ENCODE measurements around the gene SLC35B3. TPM values are rescaled to one million over a fixed set of nuclear protein-coding genes. Genes with fewer than 3 reads are reported as not detected.
"Not testable (repeated sequence)": the region's sequence is repeated elsewhere in the genome, so short reads cannot be mapped to it uniquely, and the experiment has no call there.

SLC35B3 gene
- total RNA-seq, 1 donor from 2014 or later, result 19.2 TPM

- no peak overlapping the region for H3K27ac ChIP-seq
- H3K4me3 ChIP-seq, result no peak overlapping the region
- no peaks in the 10 kb centered on the region for H3K9me3 ChIP-seq
- H3K4me1 ChIP-seq, result no peaks in the 10 kb centered on the region
- no peaks in the 10 kb centered on the region for H3K27me3 ChIP-seq (ENCODE audit: low read depth)
- DNase-seq (no peak), ATAC-seq (no peak)
- intact Hi-C loops (cut with DNase I), result no loop called here
- TF ChIP-seq CTCF (IDR thresholded peaks at IDR 0.05), result no peak
- H3K36me3 ChIP-seq, result no peaks in the 10 kb centered on the region
Measured at GRCh38 chr6:8468552-8469356, 33.4 kb upstream of the SLC35B3 start.

DNA sequence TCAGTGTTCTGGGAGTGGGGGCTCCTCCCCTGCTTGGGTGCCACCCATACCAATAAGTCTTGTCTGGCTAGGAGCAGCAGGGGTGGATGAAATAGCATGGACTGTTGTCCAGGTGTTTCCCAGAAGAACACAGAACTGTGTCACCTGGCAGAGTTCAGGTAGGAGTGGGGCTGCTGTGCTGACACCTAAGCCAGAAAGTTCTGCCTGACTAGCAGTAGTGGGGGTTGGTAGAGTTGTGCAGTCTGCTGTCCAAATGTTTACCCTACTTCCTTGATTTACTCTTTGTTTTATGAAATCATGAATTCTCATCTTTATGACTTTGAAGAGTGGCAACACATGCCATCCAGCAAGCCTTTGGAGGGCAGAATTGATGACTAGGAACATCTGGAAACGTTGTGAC lies 27.3 kb upstream of the SLC35B3 start:
- H3K4me1 ChIP-seq, result no peaks in the 10 kb centered on the region
- no peak overlapping the region for H3K4me3 ChIP-seq
- no peaks in the 10 kb centered on the region for H3K36me3 ChIP-seq
- TF ChIP-seq CTCF (IDR thresholded peaks at IDR 0.05), result no peak
- H3K27ac ChIP-seq, result no peak overlapping the region
- no peak for DNase-seq
- ATAC-seq, result no peak
- H3K27me3 ChIP-seq (ENCODE audit: low read depth), result no peaks in the 10 kb centered on the region
- intact Hi-C loops (cut with DNase I), result no loop called here
- H3K9me3 ChIP-seq, result no peaks in the 10 kb centered on the region

GRCh38 chr6:8462169-8462568 lies 26.8 kb upstream of the SLC35B3 start:
- TF ChIP-seq CTCF (IDR thresholded peaks at IDR 0.05), result no peak
- DNase-seq (no peak), ATAC-seq (no peak)
- Histone ChIP-seq H3K27me3 (ENCODE audit: low read depth) (no peaks in the 10 kb centered on the region), H3K27ac (no peak overlapping the region), H3K4me1 (no peaks in the 10 kb centered on the region), H3K36me3 (no peaks in the 10 kb centered on the region), H3K4me3 (no peak overlapping the region), H3K9me3 (no peaks in the 10 kb centered on the region)
- intact Hi-C loops (cut with DNase I), result no loop called here

DNA sequence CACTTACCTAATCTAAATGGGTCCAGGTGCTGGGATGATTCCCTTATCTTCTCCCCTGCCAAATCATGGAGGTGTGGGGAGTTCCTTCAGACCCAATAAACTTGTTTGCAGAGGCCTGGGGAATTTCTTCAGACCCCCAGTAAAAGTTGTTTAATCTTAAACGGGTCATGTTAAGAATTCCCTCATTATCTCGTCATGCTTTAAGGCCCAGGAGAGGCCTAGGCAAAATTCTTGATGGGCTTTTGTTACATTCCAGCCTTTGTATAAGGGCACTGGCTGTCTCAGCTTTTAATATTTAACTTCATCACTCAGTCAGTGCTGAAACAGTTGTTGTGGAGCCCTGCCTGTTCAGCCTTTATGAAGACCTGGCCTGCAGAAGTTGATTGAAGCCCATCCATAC lies 11.0 kb upstream of the SLC35B3 start:
- no peaks in the 10 kb centered on the region for H3K9me3 ChIP-seq
- DNase-seq (no peak), ATAC-seq (no peak)
- H3K4me1 ChIP-seq, result no peaks in the 10 kb centered on the region
- no peak overlapping the region for H3K4me3 ChIP-seq
- no peaks in the 10 kb centered on the region for H3K27me3 ChIP-seq (ENCODE audit: low read depth)
- no peak overlapping the region for H3K27ac ChIP-seq
- H3K36me3 ChIP-seq, result no peaks in the 10 kb centered on the region
- TF ChIP-seq CTCF (IDR thresholded peaks at IDR 0.05), result no peak
- intact Hi-C loops (cut with DNase I), result no loop called here

GRCh38 chr6:8445930-8446329 lies 10.6 kb upstream of the SLC35B3 start:
- DNase-seq; H3K27ac ChIP-seq; ATAC-seq; H3K36me3 ChIP-seq; H3K27me3 ChIP-seq (ENCODE audit: low read depth); intact Hi-C loops (cut with DNase I); H3K4me1 ChIP-seq; H3K9me3 ChIP-seq; H3K4me3 ChIP-seq: not testable (repeated sequence)

DNA sequence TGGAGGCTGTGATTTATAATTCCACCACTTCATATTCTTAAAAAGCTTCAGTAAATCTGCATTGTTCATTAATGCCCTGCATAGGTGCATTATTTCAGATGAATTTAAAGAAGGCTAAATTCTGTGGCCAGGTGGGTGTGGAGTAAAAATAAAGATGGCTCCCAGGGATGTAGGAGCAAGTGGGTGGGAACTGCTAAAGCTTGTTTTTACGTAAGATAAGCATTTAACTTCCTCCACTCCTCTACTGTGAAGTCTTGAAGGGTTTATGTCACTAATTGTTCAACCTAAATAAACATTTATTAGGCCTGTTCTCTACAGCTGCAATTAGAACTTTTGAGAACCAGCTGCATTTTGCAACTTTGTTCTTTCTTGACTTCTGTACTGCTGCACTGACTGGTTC lies 6.8 kb upstream of the SLC35B3 start:
- TF ChIP-seq CTCF (IDR thresholded peaks at IDR 0.05), result no peak
- Histone ChIP-seq H3K4me3 (no peak overlapping the region), H3K27ac (no peak overlapping the region), H3K9me3 (no peaks in the 10 kb centered on the region), H3K27me3 (ENCODE audit: low read depth) (no peaks in the 10 kb centered on the region), H3K36me3 (no peaks in the 10 kb centered on the region), H3K4me1 (no peaks in the 10 kb centered on the region)
- no peak for DNase-seq
- no peak for ATAC-seq
- intact Hi-C loops (cut with DNase I), result no loop called here

Data from lower lobe of right lung (tissue), 2 donors.